OCI-LY7 (cell line): ENCODE measurements around the gene BMPR2.

Experiments used
- CTCF ChIP-seq: fragments of 200-600 bp; sonication (generic); conservative IDR thresholded peaks from 2 replicates; pipeline ENCODE4 v1.5.1; 2014; ENCODE audit warnings: mild to moderate bottlenecking, antibody characterized with exemption, low read length, moderate library complexity, mixed read lengths
- EZH2phosphoT487 ChIP-seq: fragments of 200-600 bp; sonication (generic); IDR thresholded peaks from 2 replicates; pipeline ENCODE4 v1.6.1; 2018; ENCODE audit warnings: low read depth, borderline replicate concordance, mild to moderate bottlenecking, mixed run types, antibody characterized with exemption, low read length, moderate library complexity, mixed read lengths

- TF ChIP-seq CTCF (no peak), EZH2phosphoT487 (no peak)
These were observed 118.4 kb downstream of the BMPR2 start for GRCh38 chr2:202494300-202495229.
